K562 (cell line): ENCODE data around the gene ZNF138. TPM values are rescaled to one million over a fixed set of nuclear protein-coding genes. Genes with fewer than 3 reads are reported as not detected.

Experiments used
- ARID1B ChIP-seq: fragments of 450-650 bp; IDR thresholded peaks from 2 replicates; pipeline ENCODE4 v1.6.1; 2016; ENCODE audit warnings: antibody characterized with exemption, mild to moderate bottlenecking, inconsistent platforms
- ATF2 ChIP-seq: sonication (generic); formaldehyde crosslinking; IDR thresholded peaks from 2 replicates; pipeline ENCODE4 v1.8.1; 2022; ENCODE audit warnings: missing genetic modification reagents
- BRF1 ChIP-seq: IDR thresholded peaks from 3 replicates; pipeline ENCODE4 v1.6.1; 2011; ENCODE audit warnings: borderline replicate concordance, mild to moderate bottlenecking; ENCODE audit not compliant: insufficient read length; ENCODE audit errors: extremely low read depth
- CBFA2T3 ChIP-seq: fragments of 450-650 bp; IDR thresholded peaks from 2 replicates; pipeline ENCODE4 v1.6.1; 2017
- CBX1 ChIP-seq: sonication (generic); IDR thresholded peaks from 2 replicates; pipeline ENCODE4 v1.6.1; 2016; ENCODE audit warnings: antibody characterized with exemption, low read depth, mild to moderate bottlenecking
- COPS2 ChIP-seq: fragments of 450-650 bp; conservative IDR thresholded peaks from 2 replicates; pipeline ENCODE4 v1.6.1; 2016; ENCODE audit warnings: mild to moderate bottlenecking, moderate library complexity
- DMBX1 ChIP-seq: fragments of 250-450 bp; sonication (Bioruptor Pico); IDR thresholded peaks from 2 replicates; pipeline ENCODE4 v1.8.0; 2022; ENCODE audit warnings: inconsistent platforms, mild to moderate bottlenecking, moderate library complexity, borderline replicate concordance
- JUND ChIP-seq, 2 experiments: IDR thresholded peaks; 2 replicates in 1 of 2; 3 replicates in 1 of 2; pipeline ENCODE4 v1.6.1; 2011; ENCODE audit warnings: borderline replicate concordance in 2 of 2, low read depth in 2 of 2, low read length in 2 of 2, improper control_type of control experiment in 1 of 2, missing biosample characterization in 1 of 2, missing genetic modification characterization in 1 of 2, missing genetic modification reagents in 1 of 2
- MCM7 ChIP-seq, 2 experiments: fragments of 450-650 bp; IDR thresholded peaks; 2 replicates each; pipeline ENCODE4 v1.6.1; 2016 to 2018
- NR2C1 ChIP-seq, 2 experiments: fragments of 450-650 bp; IDR thresholded peaks; 2 replicates each; pipeline ENCODE4 v1.6.1; 2017; ENCODE audit warnings: mild to moderate bottlenecking in 2 of 2, antibody characterized with exemption in 1 of 2, inconsistent platforms in 1 of 2, missing compliant biosample characterization in 1 of 2, missing genetic modification characterization in 1 of 2
- RB1 ChIP-seq: fragments of 450-650 bp; IDR thresholded peaks from 2 replicates; pipeline ENCODE4 v1.6.1; 2017; ENCODE audit warnings: low read depth, mild to moderate bottlenecking
- RBFOX2 ChIP-seq: fragments of 200-400 bp; formaldehyde crosslinking; IDR thresholded peaks from 2 replicates; pipeline ENCODE4 v1.6.1; 2017; ENCODE audit warnings: low read depth, mild to moderate bottlenecking, low read length, moderate library complexity
- SIRT6 ChIP-seq: IDR thresholded peaks from one replicate; pipeline ENCODE4 v1.6.1; 2012; ENCODE audit warnings: low read depth, mild to moderate bottlenecking, control low read depth, inconsistent platforms, low read length, moderate library complexity
- THRAP3 ChIP-seq: fragments of 450-650 bp; IDR thresholded peaks from 2 replicates; pipeline ENCODE4 v1.6.1; 2016; ENCODE audit warnings: mild to moderate bottlenecking, inconsistent platforms, borderline replicate concordance
- ZFP91 ChIP-seq: sonication (generic); formaldehyde crosslinking; IDR thresholded peaks from 2 replicates; pipeline ENCODE4 v1.8.0; 2022; ENCODE audit warnings: mild to moderate bottlenecking, missing genetic modification reagents
- ZNF197 ChIP-seq: fragments of 200-800 bp; sonication (Bioruptor generic); IDR thresholded peaks from 2 replicates; pipeline ENCODE4 v1.6.1; 2016; ENCODE audit warnings: low read depth, missing genetic modification characterization, missing compliant biosample characterization
- ZNF609 ChIP-seq: sonication (generic); formaldehyde crosslinking; IDR thresholded peaks from 2 replicates; pipeline ENCODE4 v1.8.1; 2023; ENCODE audit warnings: missing genetic modification reagents, mild to moderate bottlenecking, borderline replicate concordance
- polyA plus RNA-seq, 8 experiments: library from polyadenylated mRNA; depleted of rRNA in 4 of 8; stranded (reverse) in 5 of 8; unstranded in 3 of 8; fragments of >200 nt; fragmentation: Nextera tagmentation in 2 of 8; fragmentation: Illumina TruSeq in 1 of 8; extraction: Ambion mirVana in 2 of 8; extraction: Trizol in 1 of 8; gene quantifications; 2 replicates each; pipeline versions ENCODE4 v1.2.1 to v1.2.3, GENCODE V29; 2011 to 2014; ENCODE audit warnings: inconsistent platforms in 1 of 8, missing spikeins in 1 of 8
- total RNA-seq, 7 experiments: library from RNA; depleted of rRNA in 6 of 7; stranded (reverse); fragments of >200 nt in 6 of 7; fragmentation: Illumina TruSeq in 2 of 7; extraction: Trizol in 2 of 7; gene quantifications; 2 replicates each; pipeline versions ENCODE4 v1.2.1 to v1.2.3, GENCODE V29; 2011 to 2021; ENCODE audit warnings: low replicate concordance in 1 of 7
- TF ChIP-seq, protein P1 (sequence below): fragments of 450-650 bp; IDR thresholded peaks from 2 replicates; pipeline ENCODE4 v1.6.1; 2016; ENCODE audit warnings: antibody characterized with exemption

The ZNF138 gene
- total and polyA plus RNA-seq, 9 of the 15 experiments (the other 6 are each of a cell fraction or from before 2014, with no cell fraction given): 14.6 to 34.9 (median 22.6) TPM

DNA sequence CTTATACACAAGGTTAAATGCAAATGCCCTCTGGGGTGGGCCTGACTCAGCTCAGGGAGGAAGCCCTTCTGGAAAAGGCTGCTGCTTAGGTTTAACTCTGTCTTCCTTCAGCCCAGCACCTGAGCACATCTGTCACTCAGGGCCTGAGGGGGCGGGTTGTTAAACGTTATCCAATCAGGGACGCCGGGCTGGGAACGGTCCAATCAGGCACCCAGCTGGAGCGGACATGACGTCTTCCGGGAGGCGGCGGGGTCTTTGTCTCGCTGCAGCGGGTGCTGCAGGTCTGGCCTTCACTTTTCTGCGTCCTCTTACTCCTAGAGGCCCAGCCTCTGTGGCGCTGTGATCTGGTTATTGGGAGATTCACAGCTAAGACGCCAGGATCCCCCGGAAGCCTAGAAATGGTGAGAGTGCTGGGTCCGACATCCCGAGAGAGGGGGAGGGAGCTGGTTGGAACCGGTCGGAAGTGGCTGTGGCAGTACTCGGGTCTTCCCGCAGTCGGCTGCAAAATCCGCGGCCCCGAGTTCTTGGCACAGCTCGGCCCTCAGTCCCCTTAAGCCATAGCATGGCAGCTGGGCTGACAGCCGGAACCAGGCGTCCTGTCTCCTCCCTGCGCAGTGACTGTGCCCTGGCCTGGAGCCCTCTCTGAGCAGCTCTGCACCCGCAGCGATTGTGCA, at the start of gene ZNF138 (continued):
- TF ChIP-seq JUND (IDR thresholded peaks at IDR 0.05; ENCODE audit: borderline replicate concordance, low read depth, low read length) (peak; percentile 76), JUND (tag; IDR thresholded peaks at IDR 0.05; ENCODE audit: borderline replicate concordance, low read depth, low read length) (no peak), NR2C1 (IDR thresholded peaks at IDR 0.05) (no peak), NR2C1 (tag; IDR thresholded peaks at IDR 0.05) (no peak), DMBX1 (CRISPR knock-in tag) (no peak), ZNF609 (CRISPR knock-in tag) (no peak), MCM7 (IDR thresholded peaks at IDR 0.05) (no peak), ATF2 (CRISPR knock-in tag) (no peak), ARID1B (peak; percentile 44; the same call in 1 of the 2 replicates), ZFP91 (CRISPR knock-in tag) (no peak), RB1 (peak; percentile 60; the same call in 1 of the 2 replicates), SIRT6 (no peak), CBFA2T3 (0 out of 2 replicates have a peak, but pooled peaks have one; percentile 3), COPS2 (no peak), ZNF197 (CRISPR knock-in tag) (0 out of 2 replicates have a peak, but pooled peaks have one; percentile 24), BRF1 (no peak), RBFOX2 (peak; percentile 84), THRAP3 (no peak), CBX1 (peak; percentile 94)
- TF ChIP-seq, protein P1, sequence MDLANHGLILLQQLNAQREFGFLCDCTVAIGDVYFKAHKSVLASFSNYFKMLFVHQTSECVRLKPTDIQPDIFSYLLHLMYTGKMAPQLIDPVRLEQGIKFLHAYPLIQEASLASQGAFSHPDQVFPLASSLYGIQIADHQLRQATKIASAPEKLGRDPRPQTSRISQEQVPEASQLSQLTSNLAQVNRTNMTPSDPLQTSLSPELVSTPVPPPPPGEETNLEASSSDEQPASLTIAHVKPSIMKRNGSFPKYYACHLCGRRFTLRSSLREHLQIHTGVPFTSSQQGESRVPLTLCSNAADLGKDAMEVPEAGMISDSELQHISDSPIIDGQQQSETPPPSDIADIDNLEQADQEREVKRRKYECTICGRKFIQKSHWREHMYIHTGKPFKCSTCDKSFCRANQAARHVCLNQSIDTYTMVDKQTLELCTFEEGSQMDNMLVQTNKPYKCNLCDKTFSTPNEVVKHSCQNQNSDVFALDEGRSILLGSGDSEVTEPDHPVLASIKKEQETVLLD: peak; percentile 54; the same call in 1 of the 2 replicates
